HG02852 (cell line): ENCODE measurements around the gene CPNE7.
"Not testable (repeated sequence)": the region's sequence is repeated elsewhere in the genome, so short reads cannot be mapped to it uniquely, and the experiment has no call there.

Experiments used
- ATAC-seq: cut with Tn5 transposase; IDR thresholded peaks from one replicate; pipeline ENCODE4 v1.9.1; 2021; ENCODE audit warnings: mild to moderate bottlenecking, moderate library complexity; ENCODE audit not compliant: unreplicated experiment

Gene CPNE7

GRCh38 chr16:89582614-89583196 is 7.1 kb downstream of the CPNE7 start:
- ATAC-seq, result no peak

GRCh38 chr16:89583197-89583894 is 7.8 kb downstream of the CPNE7 start:
- ATAC-seq, result no peak

- no peak for ATAC-seq
Observed at GRCh38 chr16:89583895-89584644, 8.5 kb downstream of the CPNE7 start.

GRCh38 chr16:89584768-89585549 is 9.4 kb downstream of the CPNE7 start:
- ATAC-seq, result no peak

GRCh38 chr16:89586218-89586617 is 10.7 kb downstream of the CPNE7 start:
- ATAC-seq, result no peak

GRCh38 chr16:89586853-89587252 is 11.3 kb downstream of the CPNE7 start:
- no peak for ATAC-seq

- ATAC-seq, result not testable (repeated sequence)
Observed at GRCh38 chr16:89587676-89588075, 12.1 kb downstream of the CPNE7 start.

GRCh38 chr16:89588413-89589109 is 13.0 kb downstream of the CPNE7 start:
- no peak for ATAC-seq

GRCh38 chr16:89589241-89589926 is 13.8 kb downstream of the CPNE7 start:
- ATAC-seq, result no peak

GRCh38 chr16:89593841-89594240 is 18.3 kb downstream of the CPNE7 start:
- ATAC-seq, result no peak

GRCh38 chr16:89595330-89596060 is 19.9 kb downstream of the CPNE7 start:
- ATAC-seq, result no peak

GRCh38 chr16:89596061-89596689 is 20.6 kb downstream of the CPNE7 start:
- no peak for ATAC-seq

GRCh38 chr16:89596957-89597649 is 21.5 kb downstream of the CPNE7 start:
- no peak for ATAC-seq

GRCh38 chr16:89598199-89598598 is 22.6 kb downstream of the CPNE7 start:
- ATAC-seq, result no peak

GRCh38 chr16:89599451-89599858 is 23.9 kb downstream of the CPNE7 start:
- no peak for ATAC-seq

GRCh38 chr16:89599902-89600301 is 24.3 kb downstream of the CPNE7 start:
- ATAC-seq, result no peak

- ATAC-seq, result no peak
Observed at GRCh38 chr16:89600427-89600826, 24.9 kb downstream of the CPNE7 start.

GRCh38 chr16:89600956-89601355 is 25.4 kb downstream of the CPNE7 start:
- no peak for ATAC-seq
